Loucy (cell line): ENCODE data around the gene ZG16.

ENCODE experiments used
- CTCF ChIP-seq: fragments of 200-600 bp; sonication (generic); conservative IDR thresholded peaks from 2 replicates; pipeline ENCODE4 v1.5.1; 2014; ENCODE audit warnings: mild to moderate bottlenecking, antibody characterized with exemption, low read length
- EZH2phosphoT487 ChIP-seq: fragments of 200-600 bp; IDR thresholded peaks from 2 replicates; pipeline ENCODE4 v1.6.1; 2018; ENCODE audit warnings: antibody characterized with exemption, mild to moderate bottlenecking, moderate library complexity, borderline replicate concordance

- TF ChIP-seq CTCF = peak; percentile 81
- no peak for TF ChIP-seq EZH2phosphoT487
Observed at GRCh38 chr16:29729116-29729521, 48.9 kb upstream of the ZG16 start.
